ENCODE results near the gene PRDM11.

PRDM11 gene

DNA sequence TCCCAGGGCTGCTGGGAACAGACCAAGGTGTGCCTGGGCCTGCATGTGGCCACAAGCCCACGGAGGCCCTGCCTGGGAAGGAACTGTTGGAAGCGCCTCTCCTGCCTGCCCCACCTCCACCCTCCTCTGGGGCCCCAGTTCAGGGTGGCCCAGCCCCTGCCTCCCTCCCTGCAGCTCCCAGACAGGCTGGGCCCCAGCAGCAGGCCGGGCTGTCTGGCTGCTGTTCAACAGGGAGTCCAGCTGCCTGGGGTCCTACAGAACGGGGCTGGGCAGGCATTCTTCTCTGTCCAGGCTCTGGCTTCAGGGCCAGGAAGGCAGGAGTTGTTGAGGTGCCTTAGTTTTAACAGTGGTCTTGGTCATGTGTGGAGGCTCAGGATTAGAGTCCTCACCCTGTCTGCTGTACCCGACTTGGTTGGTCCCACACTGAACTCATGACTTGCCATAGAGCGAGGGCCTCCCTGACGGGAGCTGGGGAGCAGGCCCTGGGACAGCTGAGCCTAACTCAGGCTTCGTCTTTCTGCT is 11.8 kb downstream of the PRDM11 start:
- DNase-seq, result no peak

DNA sequence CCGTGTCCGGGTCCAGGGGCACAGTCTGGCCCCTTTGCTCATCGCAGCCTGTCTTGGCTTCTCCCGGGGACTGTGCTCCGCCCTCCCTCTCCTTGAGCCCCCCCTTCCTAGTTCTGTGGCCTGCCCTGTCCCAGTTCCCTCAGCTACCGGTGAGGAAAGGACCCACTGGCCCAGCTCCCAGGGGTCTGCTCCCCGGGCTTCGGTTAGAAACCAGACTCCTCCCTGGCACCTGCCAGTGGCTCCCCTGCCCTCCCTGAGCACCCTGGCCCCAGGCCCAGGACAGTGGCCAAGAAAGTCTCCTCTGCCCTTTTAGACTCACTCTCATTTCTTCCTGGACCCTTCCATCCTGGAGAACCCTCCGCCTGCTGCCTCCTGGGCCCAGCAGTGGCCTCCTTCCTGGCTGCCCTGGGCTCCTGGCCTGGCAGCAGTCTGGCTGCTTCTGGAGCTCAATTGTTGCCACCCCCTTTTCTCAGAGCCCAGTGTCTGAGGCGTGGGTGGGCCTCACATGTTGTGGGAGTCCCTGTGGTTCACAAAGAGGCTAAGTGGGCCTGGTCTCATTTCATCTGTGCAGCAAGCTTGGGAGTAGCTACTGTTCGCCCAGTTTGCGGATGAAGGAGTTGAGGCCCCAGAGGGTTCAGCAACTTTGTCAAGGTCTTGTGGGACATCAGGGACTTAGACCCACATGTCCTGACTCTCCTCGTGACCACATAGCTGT is 12.6 kb downstream of the PRDM11 start:
- DNase-seq, result no peak

DNA sequence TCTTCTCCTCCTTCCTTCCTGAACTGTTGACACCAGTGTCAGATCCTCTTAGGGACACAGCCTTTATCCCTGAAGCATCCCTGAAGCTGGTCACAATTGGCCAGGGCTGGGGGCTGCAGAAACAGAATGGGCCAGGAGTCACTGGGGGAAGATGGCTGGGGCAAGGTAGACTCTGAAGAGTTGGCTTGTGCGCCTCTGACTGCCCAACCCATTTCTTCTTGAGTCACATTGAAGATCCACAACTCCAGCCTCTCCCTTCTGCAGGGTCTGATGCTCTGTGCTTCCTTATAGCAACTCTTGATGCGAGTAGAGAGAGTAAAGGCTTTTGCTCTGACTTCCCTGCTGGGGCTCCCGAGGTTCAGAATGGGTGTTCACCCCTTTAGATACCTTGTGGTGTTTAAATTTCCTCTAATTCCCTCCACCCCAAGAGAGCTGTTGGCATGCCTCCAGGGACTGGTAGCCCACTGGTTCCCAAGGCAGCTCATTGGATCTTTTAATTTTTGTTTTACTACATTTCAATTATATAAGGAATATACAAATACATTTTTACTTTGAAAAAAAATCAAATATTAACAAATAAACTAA is 13.4 kb downstream of the PRDM11 start:
- DNase-seq, result no peak

DNA sequence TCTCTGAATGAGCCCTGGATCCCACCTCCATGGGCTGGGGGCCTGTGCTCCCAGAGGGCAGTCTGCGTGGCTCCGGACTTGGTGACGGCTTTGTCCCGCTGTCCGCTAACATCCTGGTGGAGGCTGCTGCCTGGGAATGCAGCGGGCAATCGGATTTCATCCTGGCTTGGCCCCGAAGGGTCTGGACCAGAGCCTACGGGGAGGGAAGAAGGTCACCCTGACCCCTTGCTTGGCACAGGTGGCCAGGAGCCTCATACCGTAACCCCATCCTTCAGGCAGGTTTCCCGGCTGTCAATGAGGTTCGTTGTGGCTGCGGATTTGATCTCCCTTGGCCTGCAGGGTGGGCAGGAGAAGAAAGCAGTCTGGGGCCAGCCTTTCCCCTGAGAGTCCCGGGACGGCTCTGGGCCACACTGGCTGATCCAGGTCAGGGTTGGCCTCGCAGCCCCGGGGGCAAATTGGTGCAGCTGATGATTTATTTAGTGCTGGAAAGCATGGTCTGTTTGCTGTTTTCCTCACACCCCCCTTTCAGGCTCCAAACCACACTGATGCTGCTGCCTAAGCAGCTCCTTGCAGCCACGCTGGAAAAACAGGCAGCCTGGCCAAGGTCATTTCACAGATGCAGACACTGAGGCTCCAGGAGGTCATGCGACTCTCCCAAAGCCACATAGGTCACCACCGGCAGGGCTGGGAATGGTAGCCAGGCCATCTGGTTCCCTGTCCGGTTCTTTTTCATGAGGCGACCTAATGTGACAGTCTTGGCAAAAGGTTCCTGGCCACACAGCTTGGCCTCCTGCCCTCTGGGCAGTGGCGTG is 15.0 kb downstream of the PRDM11 start:
- no peak for DNase-seq

DNA sequence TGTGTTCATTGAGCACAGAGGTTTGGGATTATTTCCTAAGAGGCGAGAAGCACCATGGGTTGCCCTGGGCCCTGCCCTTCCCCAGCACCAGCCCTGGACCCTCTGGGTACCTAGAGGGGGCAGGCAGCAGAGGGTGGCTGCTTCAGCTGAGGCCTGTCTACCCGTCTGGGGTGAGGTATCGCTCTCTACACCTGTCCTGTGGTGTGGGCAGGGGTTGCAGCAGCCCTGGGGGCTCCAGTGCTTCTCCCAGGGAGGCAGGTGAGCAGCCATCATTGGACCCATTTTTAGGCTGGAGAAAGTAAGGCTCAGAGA is 15.6 kb downstream of the PRDM11 start:
- no peak for DNase-seq

DNA sequence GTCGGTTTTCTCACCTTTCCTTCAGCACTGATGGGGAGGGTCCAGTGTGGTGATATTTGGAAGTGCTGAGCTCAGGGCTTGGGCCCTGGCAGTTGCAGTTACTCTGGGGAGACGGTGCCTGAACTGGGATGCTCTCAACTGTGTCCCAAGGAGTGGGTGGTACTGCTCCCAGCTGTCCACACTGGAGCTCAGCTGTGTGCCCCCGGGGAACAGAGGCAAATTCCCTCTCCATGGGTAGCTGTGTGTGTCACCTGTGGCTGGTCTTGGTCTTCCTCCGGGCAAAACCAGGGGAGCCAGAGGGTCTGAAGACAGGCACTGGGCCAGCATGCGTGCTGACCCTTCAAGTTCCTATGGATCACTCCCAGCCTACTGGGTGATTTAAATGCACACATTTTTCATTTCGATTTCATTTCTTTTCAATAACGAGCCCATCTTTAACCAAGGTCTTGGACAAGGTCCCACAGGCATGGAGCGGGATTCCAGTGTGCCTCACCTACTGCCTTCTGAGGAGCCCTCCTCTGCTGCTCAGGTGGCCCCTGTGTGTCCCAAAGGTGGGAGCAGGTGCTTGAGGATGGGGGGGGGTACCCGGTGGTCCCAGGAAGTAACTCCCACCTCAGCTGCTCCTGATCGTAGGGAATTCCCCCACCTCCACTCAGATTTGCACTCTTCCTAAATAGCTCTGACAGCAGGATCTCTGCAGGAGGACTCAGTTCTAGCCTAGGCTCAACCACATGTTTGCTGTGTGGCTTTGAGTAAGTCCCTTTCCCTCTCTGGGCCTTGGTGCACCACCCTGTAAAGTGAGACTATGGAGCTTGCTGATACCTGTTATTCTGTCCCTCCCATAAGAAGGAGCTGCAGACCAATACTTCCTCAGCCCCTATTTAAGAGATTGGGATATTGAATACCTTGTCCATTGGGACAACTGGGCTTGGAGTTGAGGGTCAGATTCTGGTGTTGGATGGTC is 16.8 kb downstream of the PRDM11 start:
- no peak for DNase-seq

DNA sequence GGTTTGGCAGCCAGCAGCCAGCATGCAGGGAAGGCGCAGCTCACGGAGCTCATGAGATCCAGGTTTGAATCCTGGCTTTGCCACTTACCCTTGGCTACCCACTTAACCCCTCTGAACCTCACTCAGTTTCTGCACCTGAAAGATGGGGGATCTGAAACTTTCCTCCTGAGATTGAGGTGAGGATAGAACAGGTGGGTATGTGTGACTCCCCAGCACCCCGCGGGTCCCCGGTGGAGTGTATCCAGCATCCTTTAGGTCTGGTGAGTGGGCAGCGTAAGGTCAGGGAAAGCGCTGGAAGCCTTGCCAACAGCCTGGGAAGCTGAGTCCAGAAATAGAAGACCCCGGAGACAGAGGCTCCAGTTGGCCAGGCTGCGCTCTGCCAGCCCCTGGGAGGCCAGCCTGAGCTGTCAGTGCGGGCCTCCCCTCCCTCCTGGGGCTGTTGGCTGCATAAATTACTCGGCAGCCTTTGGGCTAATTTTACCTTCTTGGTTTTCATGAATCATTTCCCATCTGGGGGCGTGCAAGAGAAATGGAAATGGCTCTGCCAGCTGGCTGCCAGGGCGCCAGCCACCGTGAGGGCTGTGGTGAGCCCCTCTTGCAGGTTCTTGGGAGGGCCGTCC is 17.6 kb downstream of the PRDM11 start:
- DNase-seq, result no peak

DNA sequence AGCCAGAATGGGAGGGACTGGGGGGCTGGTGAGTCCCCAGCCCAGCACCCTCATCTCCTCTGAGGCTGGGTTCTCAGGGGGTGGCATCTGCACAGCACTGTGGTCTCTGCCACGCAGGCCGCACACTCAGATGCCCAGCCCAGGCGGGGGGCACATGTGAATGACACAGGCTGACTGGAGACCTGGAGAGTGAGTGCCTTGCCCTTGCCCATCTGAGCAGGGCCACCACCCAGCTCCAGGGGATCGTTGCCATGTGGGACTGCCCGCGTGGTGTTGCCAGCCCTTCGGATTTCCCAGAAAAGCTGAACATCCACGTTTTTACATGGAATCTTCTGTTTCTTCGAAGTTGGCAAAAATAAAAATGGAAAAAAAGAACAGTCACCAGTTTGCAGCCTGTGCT is 18.9 kb downstream of the PRDM11 start:
- no peak for DNase-seq

DNA sequence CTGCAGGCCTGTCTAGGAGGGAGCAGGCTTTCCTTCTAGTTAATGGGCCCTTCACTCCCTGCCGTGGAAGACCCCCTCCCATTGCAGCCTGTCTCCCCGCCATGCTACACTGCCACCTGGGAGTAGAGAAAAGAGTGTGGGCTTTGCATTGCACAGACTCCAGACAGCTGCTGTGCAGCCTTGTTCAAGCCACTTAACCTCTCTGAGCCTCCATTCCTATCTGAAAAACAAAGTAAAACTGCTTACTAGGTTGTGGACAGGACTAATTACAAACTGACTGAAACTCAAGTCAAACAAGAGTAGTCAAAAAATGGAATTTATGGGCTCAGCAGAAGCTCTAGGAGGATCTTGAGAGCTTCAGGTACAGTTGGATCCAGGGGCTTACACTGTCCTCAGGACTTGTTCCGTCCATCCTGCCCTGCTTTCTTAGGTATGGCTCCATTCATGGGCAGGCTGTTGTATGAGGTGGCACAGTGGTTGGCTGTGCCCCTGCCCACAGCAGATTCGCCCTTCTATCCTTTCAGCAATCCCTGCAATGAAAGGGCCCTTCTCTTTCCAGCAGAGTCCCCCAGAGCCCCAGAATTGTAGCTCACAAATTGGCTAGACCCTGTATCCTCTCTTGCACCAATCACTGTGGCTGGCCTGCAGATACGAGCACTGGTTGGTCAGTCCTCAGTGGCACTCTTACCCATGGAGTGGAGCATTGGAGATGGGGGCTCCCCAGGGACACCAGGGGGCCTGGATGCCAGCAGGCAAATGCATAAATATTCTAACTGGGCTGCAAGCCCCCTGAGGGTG is 19.6 kb downstream of the PRDM11 start:
- DNase-seq, result no peak

DNA sequence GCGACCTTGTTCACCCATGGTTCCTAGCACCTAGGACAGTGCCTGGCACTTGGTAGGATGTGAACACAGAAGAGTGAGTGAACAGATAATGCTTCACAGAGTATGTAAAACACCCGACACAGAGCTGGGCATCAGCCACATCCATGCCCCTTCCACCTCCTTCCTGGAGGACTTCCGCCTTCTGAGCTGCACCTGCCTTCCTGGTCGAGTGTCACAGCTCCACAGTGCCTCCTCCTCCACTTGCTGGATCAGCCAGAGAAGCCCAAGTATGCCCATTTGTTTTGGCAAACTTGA is 20.1 kb downstream of the PRDM11 start:
- DNase-seq, result no peak

DNA sequence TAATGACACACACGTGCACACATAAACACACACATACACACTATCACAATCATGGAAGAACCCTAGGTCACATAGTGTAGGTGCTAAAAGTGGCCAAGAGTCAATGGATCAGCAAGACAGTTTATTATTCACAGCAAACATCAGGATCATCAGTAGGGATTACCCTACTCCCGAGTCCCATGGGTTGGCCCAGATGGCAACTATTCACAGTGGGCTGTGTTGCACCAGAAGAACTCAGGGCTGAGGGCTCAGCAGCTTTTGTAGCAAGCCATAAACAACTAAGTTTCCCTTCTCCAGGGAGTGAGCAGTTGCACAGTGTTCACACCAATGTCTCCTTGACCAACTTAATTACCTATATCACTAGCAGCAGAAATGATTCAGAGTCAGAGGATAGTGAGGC is 20.8 kb downstream of the PRDM11 start:
- DNase-seq, result no peak

DNA sequence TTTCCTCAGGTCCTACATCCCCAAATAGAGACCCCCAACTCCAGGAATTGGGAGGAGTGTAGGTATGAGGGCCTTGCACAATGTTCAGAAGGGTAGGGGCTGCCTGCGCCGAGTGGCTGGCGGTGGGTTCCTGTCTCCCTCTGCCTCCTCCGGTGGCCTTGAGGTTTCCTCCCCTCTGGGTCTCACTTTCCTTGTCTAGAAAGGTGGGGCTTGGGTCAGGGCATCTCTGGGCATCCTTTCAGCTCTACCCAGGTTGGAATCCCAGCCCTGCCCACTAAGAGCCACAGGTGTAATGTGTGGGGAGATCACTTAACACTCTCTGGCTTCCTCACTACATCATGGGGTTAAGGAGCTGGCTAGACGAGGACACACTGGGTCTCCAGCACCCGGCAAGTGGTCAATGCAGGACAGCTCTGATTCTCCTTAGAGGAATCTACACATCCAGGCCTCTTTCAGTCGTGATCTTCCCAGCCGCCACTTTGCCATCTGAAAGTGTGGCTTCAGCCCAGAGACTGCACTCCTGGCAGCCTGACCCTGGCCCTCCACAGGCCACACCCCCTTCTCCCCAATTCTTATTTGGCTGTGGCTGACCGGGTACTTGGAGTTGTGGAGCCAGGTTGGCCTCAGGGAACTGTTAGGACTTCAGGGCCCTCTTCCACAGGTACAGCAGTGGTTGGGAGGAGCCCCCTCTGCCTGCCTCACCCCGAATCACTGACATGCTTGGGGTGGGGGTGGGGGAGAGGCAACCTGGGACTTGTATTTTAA is 22.1 kb downstream of the PRDM11 start:
- no peak for DNase-seq

DNA sequence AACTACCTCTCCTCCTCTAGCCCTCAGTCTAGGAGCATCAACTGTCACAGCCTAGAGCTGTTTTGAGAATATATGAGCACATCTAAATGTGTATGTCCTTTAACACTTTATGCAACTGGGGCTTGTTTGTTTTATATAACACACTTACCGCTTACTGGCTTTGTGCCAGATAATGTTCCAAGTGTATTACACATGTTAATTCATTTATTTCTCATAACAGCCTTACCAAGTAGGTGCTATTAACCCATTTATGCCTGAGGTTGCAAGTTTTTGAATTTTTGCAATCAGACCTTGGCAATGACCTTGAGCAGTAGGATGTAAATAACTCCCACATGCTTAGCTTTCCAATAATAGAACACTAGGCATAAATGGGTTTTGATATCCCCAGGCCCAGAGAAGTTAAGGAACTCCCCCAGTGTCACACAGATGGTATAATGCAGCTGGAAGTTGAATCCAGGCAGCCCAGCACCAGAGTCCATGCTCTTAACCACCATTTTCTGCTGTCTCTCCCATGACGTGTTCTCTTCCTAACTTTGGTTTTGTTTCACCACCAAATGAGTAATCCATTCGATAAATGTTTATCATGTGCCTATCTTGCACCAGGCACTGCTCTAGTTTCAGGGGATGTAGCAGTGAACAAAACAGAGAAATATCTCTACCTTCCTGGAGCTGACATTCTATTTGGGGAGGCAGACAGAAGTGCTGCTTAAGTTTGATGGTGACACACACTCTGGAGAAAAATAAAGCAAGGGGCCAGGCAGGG is 23.1 kb downstream of the PRDM11 start:
- DNase-seq, result no peak

DNA sequence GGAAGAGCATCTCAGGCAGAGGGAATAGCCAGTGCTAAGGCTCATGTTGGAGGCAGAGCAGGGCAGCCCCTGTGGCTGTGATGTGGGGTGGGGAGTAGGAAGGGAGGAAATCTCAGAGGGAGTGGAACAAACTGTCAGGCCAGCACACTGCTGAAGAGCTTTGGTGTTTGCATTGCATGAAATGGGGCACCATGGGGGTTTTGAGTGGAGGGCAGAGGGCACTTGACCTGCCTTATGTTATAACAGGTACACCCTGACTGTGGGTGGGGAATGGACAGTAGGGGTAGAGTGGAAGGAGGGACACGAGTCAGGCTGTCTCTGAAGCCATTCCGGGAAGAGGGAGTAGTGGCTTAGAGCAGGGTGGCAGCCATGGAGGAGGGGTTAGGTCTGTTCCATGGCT is 24.0 kb downstream of the PRDM11 start:
- DNase-seq, result no peak

DNA sequence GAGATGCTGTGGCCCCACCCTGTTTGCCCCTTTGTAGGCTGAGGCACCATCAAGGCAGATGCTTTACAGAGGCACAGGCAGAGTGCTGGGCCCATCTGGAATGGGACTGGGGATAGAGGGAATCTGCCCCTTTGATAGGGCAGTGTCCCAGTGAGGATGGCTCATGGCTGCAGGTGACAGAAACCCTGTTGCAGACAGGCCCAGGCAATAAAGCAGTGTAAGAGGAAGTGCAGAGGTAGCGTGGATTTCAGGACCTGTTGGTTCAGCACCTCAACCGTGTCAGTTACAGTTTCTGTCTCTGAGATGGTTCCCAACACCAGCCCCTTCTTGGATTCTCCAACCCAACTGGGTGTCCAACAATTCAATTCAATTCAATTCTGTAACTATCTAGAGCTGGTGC is 25.1 kb downstream of the PRDM11 start:
- no peak for DNase-seq

DNA sequence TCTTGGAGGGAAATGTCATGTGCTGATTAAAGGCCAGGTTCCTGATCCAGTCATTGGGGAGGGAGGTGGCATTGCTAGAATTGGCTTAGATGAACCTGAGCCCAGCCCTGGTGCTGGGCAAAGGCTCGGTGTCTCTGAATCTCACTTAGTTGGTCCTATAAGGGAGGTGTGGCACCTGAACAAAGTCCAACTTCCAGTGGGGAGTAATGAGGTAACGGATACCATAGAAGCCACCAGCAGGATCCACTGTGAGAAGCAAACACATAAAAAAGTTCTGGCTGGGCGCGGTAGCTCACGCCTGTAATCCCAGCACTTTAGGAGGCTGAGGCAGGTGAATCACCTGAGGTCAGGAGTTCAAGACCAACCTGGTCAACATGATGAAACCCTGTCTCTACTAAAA is 26.6 kb downstream of the PRDM11 start:
- DNase-seq, result no peak

DNA sequence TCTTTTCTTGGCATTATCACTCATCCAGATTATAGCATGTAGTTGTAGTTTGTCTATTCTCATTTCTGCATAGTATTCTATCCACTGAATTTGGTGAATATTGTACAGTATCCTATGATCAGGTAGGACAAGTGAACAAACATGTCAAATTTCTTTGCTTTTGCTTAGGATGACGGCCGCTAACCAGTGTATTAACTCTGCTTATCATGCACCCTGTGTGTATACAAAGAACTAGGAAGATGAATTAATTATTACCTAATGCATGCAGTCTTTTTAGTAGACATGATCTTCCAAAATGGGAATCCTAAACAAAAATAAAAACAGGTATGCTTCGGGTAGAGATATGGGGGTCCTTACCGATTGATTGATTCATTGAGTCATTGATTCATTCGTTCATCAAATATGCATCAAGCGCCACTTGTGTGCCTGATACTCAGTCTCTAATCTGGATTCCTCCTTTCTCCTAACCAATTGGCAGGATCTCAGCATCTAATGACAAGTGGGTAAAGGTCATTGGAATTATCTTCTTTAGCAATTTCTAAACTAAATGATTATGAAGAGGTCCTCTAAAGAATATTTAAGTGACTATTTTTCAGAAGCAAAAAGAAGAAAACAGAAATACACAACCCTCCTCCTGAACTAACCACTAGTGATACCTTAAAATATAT is 27.9 kb downstream of the PRDM11 start:
- DNase-seq, result no peak

DNA sequence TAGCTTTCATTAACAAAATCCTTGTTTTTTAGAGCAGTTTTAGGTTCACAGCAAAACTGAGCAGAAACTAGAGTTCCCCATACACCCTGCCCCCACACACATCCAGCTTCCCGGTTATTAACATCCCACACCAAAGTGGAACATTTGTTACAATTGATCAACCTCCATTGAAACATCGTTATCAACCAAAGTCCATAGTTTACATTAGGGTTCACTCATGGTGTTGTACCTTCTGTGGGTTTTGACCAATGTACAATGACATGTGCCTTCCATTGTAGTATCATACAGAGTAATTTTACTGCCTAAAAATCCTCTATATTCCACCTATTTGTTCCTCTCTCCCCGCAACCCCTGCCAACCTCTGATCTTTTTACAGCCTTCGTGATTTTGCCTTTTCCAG is 28.5 kb downstream of the PRDM11 start:
- no peak for DNase-seq

DNA sequence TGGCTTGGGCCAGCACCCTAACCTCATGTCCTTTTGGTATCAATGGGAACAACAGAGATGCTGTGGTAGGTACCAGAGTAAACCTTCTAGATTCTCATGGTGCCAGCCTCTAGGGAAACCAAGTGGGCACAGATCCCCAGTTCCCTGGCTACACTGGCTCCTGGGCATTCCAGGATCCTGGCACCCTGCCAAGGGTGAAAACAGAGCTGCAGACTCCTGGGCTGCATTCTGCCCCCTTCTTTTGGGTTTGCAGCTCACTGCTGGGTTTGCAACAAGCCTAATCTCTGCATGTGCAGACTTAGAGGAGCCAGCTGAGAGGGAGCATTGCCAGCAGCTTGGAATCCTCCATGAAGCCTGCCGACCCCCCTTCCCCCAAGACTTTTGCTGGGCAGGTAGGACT is 30.6 kb downstream of the PRDM11 start:
- no peak for DNase-seq

DNA sequence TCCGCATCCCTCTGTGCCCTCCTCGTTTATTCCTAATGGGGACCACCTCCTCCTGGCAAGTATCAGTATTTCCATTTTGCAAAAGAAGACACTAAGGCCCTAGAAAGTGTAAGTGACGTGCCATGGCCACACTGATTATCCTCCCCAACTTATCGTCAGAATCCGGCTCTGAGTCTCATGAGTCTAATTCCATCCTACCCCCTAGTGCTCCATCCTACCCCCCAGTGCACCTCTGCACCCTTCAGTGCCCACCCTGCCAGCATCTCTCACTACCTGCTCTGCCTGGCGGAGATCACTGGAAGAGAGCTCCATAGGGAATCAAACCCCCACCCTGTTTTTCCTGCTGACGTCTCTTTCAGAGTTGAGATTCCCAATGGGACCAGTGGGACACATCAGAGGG is 31.8 kb downstream of the PRDM11 start:
- DNase-seq, result no peak
